NCI-H2196 treated with DMSO at 0.1 percent for 48 hours (cell line): ENCODE measurements around the gene ADRM1.

ENCODE experiments used
- DNase-seq: peaks from one replicate; lab custom pipeline; 2025; ENCODE audit not compliant: unreplicated experiment; lab: John Stamatoyannopoulos, UW

The ADRM1 gene

DNA sequence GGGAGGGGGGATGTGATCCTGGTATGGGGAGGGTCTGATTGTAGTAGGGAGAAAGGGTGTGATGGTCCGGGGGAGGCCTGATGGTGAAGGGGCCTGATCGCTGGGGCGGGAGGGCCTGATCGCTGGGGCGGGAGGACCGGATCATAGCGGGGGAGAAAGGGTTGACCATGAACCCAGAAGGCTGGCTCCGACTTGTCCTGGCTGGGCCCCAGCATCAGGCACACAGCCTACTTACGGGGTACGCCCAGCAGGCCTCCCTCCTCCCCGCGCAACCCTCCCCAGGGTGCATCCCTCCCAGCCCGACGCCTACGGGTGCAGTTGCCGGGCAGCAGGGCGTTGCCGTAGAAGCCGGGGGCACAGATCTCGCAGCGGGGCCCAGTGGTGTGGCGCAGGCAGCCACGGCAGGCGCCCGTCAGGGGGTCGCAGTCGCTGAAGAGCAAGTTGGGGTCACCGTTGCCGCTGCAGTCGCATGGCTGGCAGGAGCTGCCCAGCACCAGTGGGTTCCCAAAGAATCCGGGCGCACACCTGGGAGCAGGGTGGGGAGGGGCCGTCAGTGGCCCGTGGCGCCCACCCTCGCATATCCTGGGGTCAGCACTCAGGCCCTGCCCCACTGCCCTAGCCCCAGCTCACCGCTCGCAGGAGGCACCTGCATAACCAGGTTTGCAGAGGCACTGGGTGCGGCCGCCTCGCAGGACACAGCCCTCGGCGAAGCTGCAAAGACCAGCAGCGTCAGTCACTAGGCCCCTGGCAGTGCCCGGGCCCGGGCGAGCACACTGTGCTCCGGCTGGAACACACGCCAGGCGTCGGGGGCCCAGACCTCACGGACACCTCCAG lies 20.6 kb downstream of the ADRM1 start:
- no peak for DNase-seq

DNA sequence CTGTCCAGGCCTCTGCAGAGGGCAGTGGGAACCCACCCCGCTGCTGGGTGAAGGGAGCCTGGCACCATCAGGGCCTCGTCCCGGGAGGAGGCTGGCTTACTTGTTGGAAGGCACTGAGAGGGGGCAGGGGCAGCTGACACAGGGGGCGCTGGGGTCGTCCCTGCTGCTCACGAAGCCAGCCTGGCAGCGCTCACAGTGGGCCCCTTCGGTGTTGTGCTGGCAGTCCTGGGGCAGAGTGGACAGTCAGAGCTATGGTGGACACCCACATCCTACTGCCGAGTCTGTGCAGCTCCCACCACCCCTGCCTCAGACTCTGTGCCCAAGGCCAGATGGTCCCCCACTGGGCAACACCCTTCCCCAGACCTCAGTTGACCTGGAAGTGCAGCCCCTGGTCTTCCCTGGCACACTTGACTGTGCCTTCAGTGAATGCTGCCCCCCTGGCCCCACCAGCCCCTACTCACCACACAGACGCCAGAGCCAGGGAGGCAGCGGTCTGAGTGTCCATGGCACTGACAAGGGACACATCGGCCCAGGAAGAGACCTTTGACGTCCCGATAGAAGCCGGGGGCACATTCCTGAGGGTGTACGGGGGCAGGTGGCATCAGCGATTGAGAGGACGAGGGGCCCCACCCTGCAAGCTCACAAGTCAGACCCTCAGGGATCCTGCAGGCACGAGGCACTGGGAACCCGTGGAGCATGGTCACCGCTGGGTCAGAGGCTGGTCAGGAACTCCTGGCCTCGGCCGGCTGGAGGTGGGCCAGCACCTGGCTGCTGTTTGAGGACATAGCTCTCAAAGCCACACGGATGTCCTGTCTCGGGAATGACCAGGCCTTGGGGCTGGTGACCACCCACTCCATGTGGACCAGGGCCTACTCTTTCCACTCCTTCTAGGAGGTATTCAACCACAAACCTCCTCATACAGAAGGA lies 21.4 kb downstream of the ADRM1 start:
- DNase-seq: no peak

DNA sequence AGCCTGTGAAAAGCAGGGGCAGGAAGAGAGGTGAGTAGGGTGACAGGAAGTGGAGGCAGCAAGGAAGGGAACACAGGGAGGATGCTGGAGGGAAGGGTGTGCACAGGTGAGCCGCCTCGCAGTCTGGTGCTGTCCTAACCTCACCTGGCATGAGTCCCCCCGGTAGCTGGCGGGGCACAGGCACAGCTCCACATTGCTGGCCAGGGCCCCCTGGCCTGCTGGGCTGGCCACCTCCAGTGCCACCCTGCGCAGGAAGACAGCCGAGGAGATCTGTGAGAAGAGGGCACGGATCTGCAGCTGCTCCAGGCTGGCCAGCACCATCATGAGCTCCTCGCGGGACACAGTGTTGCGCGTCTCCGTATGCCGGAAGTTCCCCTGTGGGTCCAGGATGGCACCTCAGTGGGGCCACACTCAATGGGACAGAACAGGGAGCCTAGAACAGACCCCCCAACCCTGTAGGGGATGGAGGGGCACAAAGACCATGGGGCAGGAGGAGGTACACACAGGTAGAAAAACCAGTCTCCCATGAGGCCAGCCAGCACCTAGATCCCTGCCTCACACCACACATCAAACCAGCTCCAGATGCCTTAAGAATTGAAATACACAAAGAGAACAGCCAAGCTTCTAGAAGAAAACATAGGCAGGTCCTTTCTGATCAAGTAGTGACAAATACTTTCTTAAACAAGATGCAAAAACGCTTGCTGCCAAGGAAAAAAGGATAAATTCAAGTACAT lies 22.5 kb downstream of the ADRM1 start:
- no peak for DNase-seq

DNA sequence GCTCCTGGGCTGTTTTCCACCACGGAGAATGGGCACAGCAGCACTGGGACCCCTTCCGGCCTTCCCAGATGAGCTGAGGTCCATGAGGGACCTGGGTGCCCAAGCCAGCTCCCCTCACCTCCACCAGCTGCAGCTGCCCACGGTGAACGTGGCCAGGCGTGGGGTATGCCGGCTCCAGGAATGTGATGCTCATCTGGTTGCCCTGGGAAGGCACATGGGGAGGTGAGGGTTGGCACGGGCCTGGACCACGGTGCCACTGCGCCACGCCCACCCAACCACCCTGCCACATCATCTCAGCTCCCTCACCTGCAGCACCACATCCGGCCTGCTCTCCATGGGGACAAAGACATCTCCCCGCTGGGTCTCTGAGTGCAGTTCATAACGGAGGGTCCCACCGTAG lies 23.8 kb downstream of the ADRM1 start:
- no peak for DNase-seq

DNA sequence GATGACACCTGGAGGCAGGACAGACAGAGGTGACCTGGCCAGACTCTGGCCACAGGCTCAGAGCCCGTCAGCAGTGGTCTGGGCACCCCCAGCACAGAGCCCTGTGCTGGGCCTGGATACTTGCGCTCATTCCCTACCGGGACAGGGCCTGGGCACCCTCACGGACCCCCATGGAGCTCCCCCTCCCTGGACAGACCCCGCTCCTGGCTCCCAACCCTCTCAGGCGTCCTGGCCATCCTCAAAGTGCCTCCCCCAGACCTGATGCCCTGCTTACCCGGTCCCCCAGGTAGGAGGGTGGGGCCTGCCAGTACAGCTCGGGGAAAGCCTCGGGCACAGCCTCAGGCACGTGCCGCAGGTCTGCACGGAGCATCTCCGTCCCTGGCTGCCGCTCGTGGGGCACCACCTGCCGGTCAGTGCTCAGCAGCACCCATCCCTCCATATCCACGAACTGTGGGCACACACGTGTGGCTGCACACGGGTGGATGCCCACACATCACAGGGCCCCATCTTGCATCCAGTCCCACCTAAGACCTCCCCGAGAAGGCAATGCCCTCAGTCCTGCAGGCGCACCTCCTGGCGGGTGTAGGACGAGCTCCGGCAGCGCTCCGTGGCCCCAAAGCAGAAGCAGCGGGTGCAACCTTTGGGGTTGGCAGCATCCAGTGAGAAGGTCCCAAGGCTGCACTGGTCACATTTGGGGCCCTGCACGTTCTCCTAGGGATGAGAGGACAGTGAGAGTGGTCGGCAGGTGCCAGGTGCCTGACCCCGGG lies 24.3 kb downstream of the ADRM1 start:
- no peak for DNase-seq

DNA sequence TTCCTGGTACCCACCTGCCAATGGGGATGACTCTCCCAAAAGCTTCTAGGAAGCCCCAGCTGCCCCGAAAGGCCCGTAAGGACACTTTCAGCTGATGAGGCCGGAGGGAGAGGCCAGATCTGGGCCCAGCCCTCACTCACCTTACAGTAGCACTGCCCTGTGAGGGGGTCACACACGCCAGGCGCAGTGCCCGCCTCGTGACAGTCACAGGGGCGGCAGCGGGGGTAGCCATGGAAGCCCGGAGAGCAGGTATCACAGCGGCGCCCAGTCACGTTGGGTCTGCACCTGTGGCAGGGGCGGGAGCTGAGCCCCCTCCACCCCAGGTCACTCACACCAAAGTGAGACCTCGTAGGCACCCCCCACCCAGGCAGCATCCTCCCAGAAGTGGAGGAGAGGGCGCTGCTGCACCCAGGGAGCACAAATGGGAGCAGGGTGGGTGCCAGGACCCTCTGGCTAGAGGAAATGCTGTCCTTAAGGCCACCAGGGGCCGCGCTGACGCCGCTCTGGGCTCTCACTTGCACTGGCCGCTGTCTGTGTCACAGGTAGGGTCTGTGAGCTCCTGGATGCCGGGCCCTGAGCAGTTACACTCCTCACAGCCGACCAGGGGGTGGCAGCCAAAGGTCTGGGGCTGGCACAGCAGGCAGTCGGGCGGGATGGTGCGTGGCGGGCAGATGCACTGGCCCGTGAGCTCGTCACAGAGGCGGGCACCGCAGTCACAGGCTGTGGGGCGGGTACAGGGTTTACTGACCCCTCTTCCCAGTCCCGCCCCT lies 25.1 kb downstream of the ADRM1 start:
- DNase-seq: no peak

DNA sequence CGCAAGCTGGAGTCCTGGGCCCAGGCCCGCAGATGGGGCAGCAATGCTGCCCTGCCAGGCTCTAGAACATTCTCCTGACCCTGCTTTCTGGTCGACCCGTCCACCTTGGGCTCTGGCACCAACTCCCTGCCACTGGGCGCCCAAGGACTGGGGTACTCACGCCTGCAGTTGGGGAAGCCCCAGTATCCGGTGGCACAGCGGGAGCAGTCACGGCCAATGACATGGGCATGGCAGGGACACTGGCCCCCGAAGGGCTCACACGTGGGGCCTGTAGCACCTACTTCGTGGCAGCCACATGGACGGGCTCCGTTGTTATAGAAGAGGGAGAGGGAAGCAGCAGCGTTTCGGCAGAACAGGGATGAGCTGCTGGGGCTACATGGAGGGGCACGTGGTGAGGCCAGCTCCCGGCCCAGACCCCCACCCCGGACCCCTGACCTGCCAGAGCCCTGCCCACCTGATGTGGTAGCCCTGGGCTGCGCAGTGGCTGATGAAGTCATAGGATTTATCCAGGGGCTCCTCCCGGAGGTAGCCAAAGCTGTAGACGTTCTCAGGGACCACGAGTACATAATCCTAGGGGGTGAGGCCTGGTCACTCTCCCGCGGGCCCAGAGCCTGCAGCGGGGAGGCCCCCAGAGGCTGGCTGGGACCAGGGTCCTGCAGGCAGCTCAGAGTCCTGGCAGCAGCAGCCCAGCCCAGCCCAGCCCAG lies 26.0 kb downstream of the ADRM1 start:
- DNase-seq: no peak

DNA sequence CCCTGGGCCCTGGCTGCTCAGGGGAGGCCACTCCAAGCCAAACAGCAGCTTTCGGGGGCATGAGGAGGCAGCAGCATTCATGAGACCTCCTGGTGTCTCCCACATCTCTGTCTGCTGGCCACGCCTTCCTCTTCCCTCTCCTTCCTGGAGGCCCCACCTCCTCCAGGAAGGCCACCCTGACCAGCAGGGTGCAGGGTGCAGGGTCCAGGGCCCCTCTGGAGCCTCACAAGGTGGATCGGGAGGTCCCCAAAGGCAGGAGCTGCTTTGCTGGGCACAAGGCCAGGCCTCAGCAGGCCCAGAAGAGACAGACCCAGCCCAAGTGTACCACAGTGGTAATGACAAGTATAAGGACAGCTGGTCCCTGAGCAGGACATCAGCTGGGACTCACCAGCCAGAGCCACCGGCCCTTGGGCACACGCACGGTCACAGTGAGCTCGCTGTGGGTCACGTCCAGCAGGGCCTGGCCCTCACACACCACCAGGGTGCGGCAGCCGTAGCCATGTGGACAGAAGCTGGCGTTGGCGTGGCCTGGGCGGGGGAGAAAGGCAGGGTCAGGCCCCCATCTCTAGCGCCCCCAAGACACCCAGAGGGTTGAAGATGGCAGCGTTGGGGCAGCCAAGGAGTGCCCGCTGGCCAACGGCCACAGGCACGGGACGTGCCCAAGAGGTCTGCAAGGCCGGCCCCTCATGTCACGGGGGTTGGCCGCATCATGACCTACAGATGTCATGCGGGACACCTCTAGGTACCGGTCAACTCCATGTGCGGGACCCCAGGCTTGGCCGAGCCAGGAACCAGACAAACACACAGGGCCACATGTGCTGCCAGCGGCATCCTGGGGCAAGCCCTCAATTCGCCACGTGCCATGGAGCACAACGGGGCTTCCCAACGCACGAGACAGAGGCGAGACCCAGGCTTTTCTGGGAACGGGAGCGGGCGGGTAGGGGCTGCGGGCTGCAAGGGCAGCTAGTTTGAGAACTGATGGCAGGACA lies 26.9 kb downstream of the ADRM1 start:
- no peak for DNase-seq

DNA sequence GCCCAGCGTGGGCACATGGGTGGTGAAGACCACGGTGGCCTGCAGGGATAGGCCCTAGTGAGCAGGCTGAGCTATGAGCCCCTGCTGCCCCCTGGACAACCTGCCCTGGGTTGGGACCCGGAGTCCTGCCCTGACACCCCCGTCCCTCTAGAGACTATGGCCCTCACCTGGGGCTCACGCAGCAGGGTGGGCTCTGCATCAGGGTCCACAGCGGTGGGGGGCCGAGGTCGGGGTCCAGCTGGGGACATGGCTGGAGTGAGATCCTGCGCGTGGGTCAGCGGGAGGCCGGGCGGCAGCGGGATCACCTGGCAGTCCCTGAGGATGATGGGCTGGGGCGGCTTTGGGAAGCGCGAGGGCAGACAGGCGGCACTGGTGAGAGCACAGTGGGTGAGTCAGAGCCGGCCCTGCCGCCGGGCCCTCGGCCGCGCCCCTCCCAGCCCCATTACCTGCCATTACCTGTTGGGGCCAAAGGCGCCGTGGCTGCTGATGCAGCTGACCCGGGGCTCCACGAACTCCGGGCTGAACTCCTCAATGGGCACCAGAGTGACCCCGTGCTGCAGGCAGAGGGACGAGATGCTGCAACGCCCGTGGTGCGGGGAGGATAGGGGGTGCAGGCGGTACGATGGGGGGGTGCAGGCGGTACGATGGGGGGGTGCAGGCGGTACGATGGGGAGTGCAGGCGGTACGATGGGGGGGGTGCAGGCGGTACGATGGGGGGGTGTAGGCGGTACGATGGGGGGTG lies 27.9 kb downstream of the ADRM1 start:
- DNase-seq: no peak

DNA sequence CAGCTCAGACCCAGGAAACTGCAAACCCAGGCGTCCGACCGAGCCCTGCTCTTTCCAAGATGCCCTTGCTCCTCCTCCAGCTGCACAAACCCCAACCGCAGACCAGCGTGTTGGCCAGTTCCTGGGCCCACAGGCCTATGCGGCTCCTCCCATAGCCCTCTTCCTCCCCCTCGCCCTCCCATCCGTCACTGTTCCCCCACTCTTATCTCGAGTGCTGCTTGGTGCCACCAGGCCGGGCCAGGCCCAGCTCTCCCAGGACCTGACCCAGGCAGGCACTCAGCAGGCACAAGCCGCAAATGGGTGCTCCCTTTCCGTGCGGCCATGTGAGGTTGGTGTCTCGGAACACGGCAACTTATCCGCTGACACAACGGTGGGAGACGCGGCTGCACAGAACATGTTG lies 28.6 kb downstream of the ADRM1 start:
- DNase-seq: no peak

DNA sequence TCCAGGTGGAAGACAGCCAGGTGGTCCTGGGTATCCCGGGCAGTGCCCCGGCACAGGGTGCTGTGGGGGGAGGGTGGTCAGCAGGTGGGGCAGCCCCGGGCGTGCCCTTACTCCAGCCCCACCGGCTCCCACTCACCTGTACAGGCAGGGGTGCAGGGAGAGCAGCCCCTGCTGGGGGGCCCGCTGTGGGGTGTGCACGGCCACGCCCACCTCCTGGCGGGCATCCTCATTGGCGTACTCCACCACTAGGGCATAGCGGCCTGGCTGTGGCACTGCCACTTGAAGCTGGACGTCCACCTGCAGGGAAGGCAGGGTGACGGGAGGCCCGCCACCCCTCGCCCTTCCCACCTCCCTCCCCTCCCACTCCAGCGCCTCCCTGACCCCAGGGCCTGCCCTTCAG lies 29.6 kb downstream of the ADRM1 start:
- DNase-seq: no peak

DNA sequence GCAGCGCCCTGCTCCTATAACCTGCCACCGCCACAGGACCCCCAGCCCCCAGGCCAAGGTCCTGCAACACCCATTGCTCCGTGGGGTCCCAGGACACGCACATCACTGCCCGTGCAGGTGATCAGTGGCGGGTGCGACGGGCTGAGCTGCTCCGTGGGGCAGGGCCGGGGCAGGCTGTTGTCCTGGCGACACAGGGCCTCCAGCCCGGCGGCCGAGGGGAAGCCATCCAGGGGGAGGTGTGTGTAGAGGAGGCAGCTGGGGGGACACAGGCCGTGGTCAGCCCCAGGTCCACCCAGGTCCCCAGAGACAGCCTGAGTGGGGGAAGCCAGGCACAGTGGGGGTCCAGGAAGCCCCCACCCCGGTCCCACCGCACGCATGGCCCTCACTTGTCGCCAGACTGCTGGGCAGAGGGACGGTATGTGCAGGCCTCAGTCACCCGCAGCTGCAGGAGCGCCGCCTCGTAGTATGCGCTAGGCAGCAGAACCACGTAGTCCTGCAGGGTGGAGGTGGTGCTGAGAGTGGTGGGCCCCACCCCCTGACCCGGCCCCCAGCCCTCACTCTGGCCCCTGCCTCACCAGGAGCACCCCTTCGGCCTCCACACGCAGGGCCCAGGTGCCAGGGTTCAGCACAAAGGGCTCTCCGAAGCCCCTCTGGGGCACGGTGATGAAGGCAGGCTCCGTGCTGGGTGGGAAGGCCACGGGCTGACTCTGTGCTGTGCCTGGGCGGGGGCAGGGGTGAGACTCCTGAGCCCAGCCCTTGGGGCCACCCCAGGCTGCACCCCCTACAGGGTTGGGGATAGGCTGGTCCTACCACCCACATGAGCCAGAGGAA lies 30.4 kb downstream of the ADRM1 start:
- no peak for DNase-seq

DNA sequence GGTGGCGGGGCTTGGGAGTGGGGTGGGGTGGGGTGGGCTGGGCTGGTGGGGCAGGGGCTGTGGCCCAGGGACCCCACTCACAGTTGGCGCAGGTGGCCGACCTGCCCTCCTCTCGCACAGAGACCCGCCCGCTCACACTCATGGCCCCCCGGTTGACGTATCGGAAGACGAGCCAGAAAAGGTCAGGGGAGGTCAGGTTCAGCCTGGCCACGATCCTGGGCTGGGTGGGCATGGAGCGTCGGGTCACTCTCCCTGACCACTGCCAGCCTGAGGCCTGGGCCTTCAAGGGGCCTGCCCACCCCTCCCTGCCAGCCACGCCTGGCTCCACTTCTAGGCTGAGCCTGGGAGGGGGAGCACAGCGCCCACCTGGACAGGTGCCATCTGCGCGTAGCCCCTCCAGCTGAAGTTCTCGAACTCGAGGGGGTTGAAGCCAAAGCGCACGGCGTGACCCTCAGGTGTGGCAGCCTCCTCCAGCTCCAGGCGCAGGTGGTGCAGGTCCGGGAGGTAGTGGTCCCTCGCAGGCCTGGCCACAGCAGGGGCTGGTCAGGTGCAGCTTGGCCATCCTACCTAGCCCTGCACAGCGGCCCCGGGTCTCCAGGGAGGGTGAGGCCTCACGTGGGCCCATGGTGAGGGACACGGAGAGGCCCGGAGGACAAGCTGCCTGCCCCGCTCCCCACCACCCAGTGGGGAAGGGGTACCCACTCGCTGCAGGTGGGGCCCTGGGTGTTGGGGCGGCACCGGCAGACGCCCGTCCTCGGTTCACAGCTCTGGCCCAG lies 31.2 kb downstream of the ADRM1 start:
- no peak for DNase-seq

DNA sequence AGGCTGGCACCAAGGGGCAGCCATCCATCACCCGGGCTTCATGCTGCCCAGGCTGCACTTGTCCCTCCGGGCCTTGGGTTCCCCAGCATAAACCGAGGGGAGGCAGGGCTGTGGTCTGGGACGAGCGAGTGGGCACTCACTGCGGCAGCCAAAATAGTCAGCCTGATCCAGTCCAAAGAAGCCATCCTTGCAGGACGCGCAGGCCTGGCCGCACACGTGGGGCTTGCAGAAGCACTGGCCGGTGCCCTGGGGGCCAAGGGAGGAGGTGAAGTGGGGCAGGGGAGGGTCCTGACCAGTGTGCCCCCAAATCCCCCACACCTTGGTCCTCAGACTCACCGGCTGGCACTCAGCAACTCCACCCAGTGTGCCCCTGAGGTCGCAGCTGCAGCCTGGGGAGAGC lies 32.1 kb downstream of the ADRM1 start:
- DNase-seq: no peak

DNA sequence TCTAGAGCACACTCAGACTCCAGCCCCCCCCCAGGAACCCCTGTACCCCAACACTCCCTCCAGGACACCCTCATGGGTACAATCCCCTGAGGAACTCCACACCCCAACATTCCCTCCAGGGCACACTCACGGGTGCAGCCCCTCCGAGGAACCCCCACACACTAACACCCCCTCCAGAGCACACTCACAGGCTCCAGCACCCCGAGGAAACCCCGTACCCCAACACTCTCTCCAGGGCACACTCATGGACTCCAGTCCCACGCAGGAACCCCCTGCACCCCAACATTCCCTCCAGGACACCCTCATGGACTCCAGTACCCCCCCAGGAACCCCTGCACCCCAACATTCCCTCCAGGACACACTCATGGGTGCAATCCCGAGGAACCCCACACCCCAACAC lies 32.7 kb downstream of the ADRM1 start:
- DNase-seq: no peak

DNA sequence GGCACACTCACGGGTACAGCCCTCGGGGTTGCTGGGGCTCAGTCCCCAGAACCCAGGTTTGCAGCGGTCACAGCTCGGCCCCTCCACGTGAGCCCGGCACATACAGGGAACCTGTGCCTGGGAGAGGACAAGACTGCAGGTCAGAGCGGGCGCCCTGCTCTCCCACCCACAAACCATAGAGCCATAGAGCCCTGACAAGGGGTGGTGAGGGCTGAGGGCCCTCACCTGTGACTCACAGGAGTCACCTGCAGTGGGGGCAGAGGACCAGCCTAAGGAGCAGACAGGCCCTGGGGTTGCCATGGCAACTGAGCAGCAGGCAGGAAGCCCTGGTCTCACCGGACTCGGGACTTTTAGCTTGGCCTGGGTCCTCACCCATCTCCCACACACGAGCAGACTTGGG lies 33.5 kb downstream of the ADRM1 start:
- DNase-seq: no peak
